ENCODE measurements around the gene ADRA2B.

The ADRA2B gene

GRCh38 chr2:96092951-96093350 lies 23.4 kb downstream of the ADRA2B start:
- in situ Hi-C loops (cut with HindIII; ENCODE audit: low pct_ligation_motif_present, low sequenced_read_pairs): no loop called here
- no peaks in the 10 kb centered on the region for H3K27me3 ChIP-seq (replicated peaks)
- DNase-seq: no peak
- H3K36me3 ChIP-seq (replicated peaks): no peaks in the 10 kb centered on the region
- TF ChIP-seq CTCF (IDR thresholded peaks at IDR 0.05; ENCODE audit: low read depth, low read length, missing control alignments): no peak
- H3K27ac ChIP-seq: no peak overlapping the region
- H3K4me3 ChIP-seq (ENCODE audit: low read depth, low read length): no peak overlapping the region

GRCh38 chr2:96092573-96092877 lies 23.8 kb downstream of the ADRA2B start:
- no peak for TF ChIP-seq CTCF (IDR thresholded peaks at IDR 0.05; ENCODE audit: low read depth, low read length, missing control alignments)
- no peak overlapping the region for H3K4me3 ChIP-seq (ENCODE audit: low read depth, low read length)
- no peak for DNase-seq
- H3K36me3 ChIP-seq (replicated peaks): no peaks in the 10 kb centered on the region
- no peaks in the 10 kb centered on the region for H3K27me3 ChIP-seq (replicated peaks)
- in situ Hi-C loops (cut with HindIII; ENCODE audit: low pct_ligation_motif_present, low sequenced_read_pairs): no loop called here
- no peak overlapping the region for H3K27ac ChIP-seq

GRCh38 chr2:96091711-96092572 lies 24.4 kb downstream of the ADRA2B start:
- H3K27ac ChIP-seq: no peak overlapping the region
- no peak for TF ChIP-seq CTCF (IDR thresholded peaks at IDR 0.05; ENCODE audit: low read depth, low read length, missing control alignments)
- H3K4me3 ChIP-seq (ENCODE audit: low read depth, low read length): no peak overlapping the region
- no peaks in the 10 kb centered on the region for H3K27me3 ChIP-seq (replicated peaks)
- DNase-seq: no peak
- H3K36me3 ChIP-seq (replicated peaks): no peaks in the 10 kb centered on the region
- in situ Hi-C loops (cut with HindIII; ENCODE audit: low pct_ligation_motif_present, low sequenced_read_pairs): no loop called here

- no peak for TF ChIP-seq CTCF (IDR thresholded peaks at IDR 0.05; ENCODE audit: low read depth, low read length, missing control alignments)
- H3K36me3 ChIP-seq (replicated peaks): no peaks in the 10 kb centered on the region
- no peak for DNase-seq
- in situ Hi-C loops (cut with HindIII; ENCODE audit: low pct_ligation_motif_present, low sequenced_read_pairs): no loop called here
- no peak overlapping the region for H3K4me3 ChIP-seq (ENCODE audit: low read depth, low read length)
- H3K27ac ChIP-seq: no peak overlapping the region
- no peaks in the 10 kb centered on the region for H3K27me3 ChIP-seq (replicated peaks)
Observed at GRCh38 chr2:96091141-96091710, 25.1 kb downstream of the ADRA2B start.

GRCh38 chr2:96090196-96090926 lies 26.0 kb downstream of the ADRA2B start:
- Histone ChIP-seq H3K4me3 (ENCODE audit: low read depth, low read length) (no peak overlapping the region), H3K27ac (no peak overlapping the region), H3K27me3 (replicated peaks) (no peaks in the 10 kb centered on the region), H3K36me3 (replicated peaks) (no peaks in the 10 kb centered on the region)
- in situ Hi-C loops (cut with HindIII; ENCODE audit: low pct_ligation_motif_present, low sequenced_read_pairs): no loop called here
- no peak for TF ChIP-seq CTCF (IDR thresholded peaks at IDR 0.05; ENCODE audit: low read depth, low read length, missing control alignments)
- no peak for DNase-seq
